ENCODE results near the gene TBC1D30. TPM values are rescaled to one million over a fixed set of nuclear protein-coding genes. Genes with fewer than 3 reads are reported as not detected.

TBC1D30 gene
- total and polyA plus RNA-seq, 4 donors = 0.46 to 2.2 (median 0.70) TPM

- Histone ChIP-seq H3K9ac (ENCODE audit: low read depth in 1 of 2, low read length in 2 of 2) (no peak overlapping the region), H3K27me3 (ENCODE audit: control insufficient read depth in 4 of 4, insufficient read depth in 4 of 4, low read length in 3 of 4) (no peaks in the 10 kb centered on the region), H3K4me3 (ENCODE audit: low read depth in 1 of 3, low read length in 3 of 3) (no peak overlapping the region), H3K4me1 (ENCODE audit: control insufficient read depth in 4 of 4, insufficient read depth in 4 of 4, low read length in 3 of 4) (no peaks in the 10 kb centered on the region), H3K36me3 (ENCODE audit: control insufficient read depth in 4 of 4, insufficient read depth in 3 of 4, low read depth in 1 of 4, low read length in 3 of 4) (no peaks in the 10 kb centered on the region), H3K9me3 (ENCODE audit: control insufficient read depth in 4 of 4, low read length in 3 of 4) (no peaks in the 10 kb centered on the region), H3K27ac (ENCODE audit: low read depth in 1 of 2, low read length in 2 of 2) (no peak overlapping the region)
- TF ChIP-seq MAX (IDR thresholded peaks at IDR 0.05) (no peak), REST (IDR thresholded peaks at IDR 0.05) (no peak), YY1 (IDR thresholded peaks at IDR 0.05) (no peak), RXRA (IDR thresholded peaks at IDR 0.05) (no peak), NR2F2 (IDR thresholded peaks at IDR 0.05) (no peak), EGR1 (IDR thresholded peaks at IDR 0.05; ENCODE audit: low read depth in 2 of 2) (no peak), HNF4A (conservative IDR thresholded peaks at IDR 0.05) (no peak), FOXA2 (IDR thresholded peaks at IDR 0.05) (no peak), JUND (IDR thresholded peaks at IDR 0.05) (no peak), GABPA (IDR thresholded peaks at IDR 0.05 in 1 of 2, conservative IDR thresholded peaks at IDR 0.05 in 1 of 2) (no peak), ZBTB33 (IDR thresholded peaks at IDR 0.05) (no peak), HNF4G (IDR thresholded peaks at IDR 0.05) (no peak), SP1 (IDR thresholded peaks at IDR 0.05) (no peak), RAD21 (IDR thresholded peaks at IDR 0.05) (no peak)
- no peak for DNase-seq (ENCODE audit: low spot score)
- 85% methylated on average over 5 of the region's 5 CpGs for WGBS
Measured at GRCh38 chr12:64895526-64895925, 71.1 kb downstream of the TBC1D30 start.

GRCh38 chr12:64900540-64900939 is 76.1 kb downstream of the TBC1D30 start:
- no peaks in the 10 kb centered on the region for H3K4me1 ChIP-seq (ENCODE audit: control insufficient read depth in 4 of 4, insufficient read depth in 4 of 4, low read length in 3 of 4)
- no peak for DNase-seq (ENCODE audit: low spot score)
- no peak overlapping the region for H3K9ac ChIP-seq (ENCODE audit: low read depth in 1 of 2, low read length in 2 of 2)
- H3K36me3 ChIP-seq (ENCODE audit: control insufficient read depth in 4 of 4, insufficient read depth in 3 of 4, low read depth in 1 of 4, low read length in 3 of 4) = no peaks in the 10 kb centered on the region
- H3K27me3 ChIP-seq (ENCODE audit: control insufficient read depth in 4 of 4, insufficient read depth in 4 of 4, low read length in 3 of 4) = no peaks in the 10 kb centered on the region
- H3K27ac ChIP-seq (ENCODE audit: low read depth in 1 of 2, low read length in 2 of 2) = no peak overlapping the region
- H3K9me3 ChIP-seq (ENCODE audit: control insufficient read depth in 4 of 4, low read length in 3 of 4) = no peaks in the 10 kb centered on the region
- no peak overlapping the region for H3K4me3 ChIP-seq (ENCODE audit: low read depth in 1 of 3, low read length in 3 of 3)
- 51% methylated on average over 4 of the region's 4 CpGs for WGBS
- TF ChIP-seq ATF3 (IDR thresholded peaks at IDR 0.05) = no peak
- TF ChIP-seq EGR1 (IDR thresholded peaks at IDR 0.05; ENCODE audit: low read depth in 2 of 2) = no peak
- no peak for TF ChIP-seq FOXA2 (IDR thresholded peaks at IDR 0.05)
- TF ChIP-seq MAX (IDR thresholded peaks at IDR 0.05) = no peak
- TF ChIP-seq JUND (IDR thresholded peaks at IDR 0.05) = no peak
- TF ChIP-seq HNF4G (IDR thresholded peaks at IDR 0.05) = no peak
- no peak for TF ChIP-seq CTCF (IDR thresholded peaks at IDR 0.05; ENCODE audit: low read depth, low read length, missing input control)
- no peak for TF ChIP-seq GABPA (IDR thresholded peaks at IDR 0.05 in 1 of 2, conservative IDR thresholded peaks at IDR 0.05 in 1 of 2)
- no peak for TF ChIP-seq ZBTB33 (IDR thresholded peaks at IDR 0.05)
- no peak for TF ChIP-seq NR2F2 (IDR thresholded peaks at IDR 0.05)
- no peak for TF ChIP-seq FOXA1 (IDR thresholded peaks at IDR 0.05)
- no peak for TF ChIP-seq RXRA (IDR thresholded peaks at IDR 0.05)
